Measurements from ENCODE around the gene UGCG.

Gene UGCG

DNA sequence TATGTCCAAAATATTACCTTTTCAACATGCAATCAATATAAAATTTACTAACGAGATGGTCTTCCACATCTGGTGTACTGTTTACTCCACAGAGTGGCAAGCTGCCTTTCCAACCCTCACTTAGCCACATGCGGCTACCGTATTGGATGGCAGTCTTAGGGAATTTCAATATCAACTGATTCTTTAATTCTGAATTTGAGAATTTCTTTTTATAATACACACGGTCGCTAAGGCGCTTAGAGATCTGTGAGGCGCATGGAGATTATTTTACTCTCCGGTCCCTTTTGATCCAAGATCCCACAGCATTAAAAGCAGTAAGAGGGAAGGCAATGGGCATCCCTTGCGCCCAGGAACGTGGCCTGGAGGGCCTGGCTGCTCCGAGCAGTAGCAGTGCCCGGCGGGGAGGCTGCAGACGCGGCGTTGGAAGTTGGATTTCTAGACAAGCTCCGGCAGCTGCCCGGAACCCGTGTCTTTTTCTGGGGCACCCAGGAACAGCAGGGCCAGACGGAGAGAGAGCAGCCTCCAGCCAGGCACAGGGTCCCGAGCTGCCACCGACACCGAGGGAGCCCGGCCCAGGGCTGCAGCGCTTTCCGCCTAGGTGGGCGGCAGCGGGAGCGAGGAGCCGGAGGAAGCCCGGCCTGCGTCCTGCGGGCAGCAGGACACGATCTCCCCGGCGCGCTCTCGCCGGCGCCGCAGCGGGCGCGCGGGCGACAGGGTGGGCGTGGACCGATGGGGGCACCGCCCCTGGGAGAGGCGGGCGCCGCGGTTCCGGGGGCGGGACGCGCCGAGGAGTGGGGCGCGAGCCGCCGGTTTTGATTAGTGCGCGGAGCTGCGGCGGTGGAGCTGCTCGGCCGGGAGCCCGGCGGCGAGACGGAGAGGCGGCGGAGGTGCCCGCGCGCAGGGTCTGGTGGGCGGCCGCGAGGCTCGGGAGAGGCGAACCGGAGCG, at the start of gene UGCG:
UGCG (plus strand) TSS at position 819 of the 946 bp plus-strand sequence. CDS start 402 bp downstream, outside the sequence.
- TF ChIP-seq ZBTB7A (IDR thresholded peaks at IDR 0.05; ENCODE audit: low read depth) (no peak), YY1 (IDR thresholded peaks at IDR 0.05; ENCODE audit: low read depth) (0 out of 2 replicates have a peak, but pooled peaks have one; percentile 31), CEBPB (IDR thresholded peaks at IDR 0.05) (no peak), TEAD4 (IDR thresholded peaks at IDR 0.05) (peak; percentile 6; the same call in 1 of the 2 replicates), NFIC (IDR thresholded peaks at IDR 0.05) (peak; percentile 9; the same call in 1 of the 2 replicates), TCF12 (IDR thresholded peaks at IDR 0.05; ENCODE audit: low read depth) (no peak; the same call in 1 of the 2 replicates), TAF1 (IDR thresholded peaks at IDR 0.05; ENCODE audit: low read depth) (peak; percentile 90), EP300 (IDR thresholded peaks at IDR 0.05; ENCODE audit: borderline replicate concordance) (no peak), EGR1 (IDR thresholded peaks at IDR 0.05) (peak; percentile 69), FOXM1 (IDR thresholded peaks at IDR 0.05; ENCODE audit: borderline replicate concordance, low read depth) (no peak), RAD21 (IDR thresholded peaks at IDR 0.05; ENCODE audit: low read depth) (no peak), CREB1 (IDR thresholded peaks at IDR 0.05; ENCODE audit: low read depth) (no peak)
- TF ChIP-seq, protein P1, sequence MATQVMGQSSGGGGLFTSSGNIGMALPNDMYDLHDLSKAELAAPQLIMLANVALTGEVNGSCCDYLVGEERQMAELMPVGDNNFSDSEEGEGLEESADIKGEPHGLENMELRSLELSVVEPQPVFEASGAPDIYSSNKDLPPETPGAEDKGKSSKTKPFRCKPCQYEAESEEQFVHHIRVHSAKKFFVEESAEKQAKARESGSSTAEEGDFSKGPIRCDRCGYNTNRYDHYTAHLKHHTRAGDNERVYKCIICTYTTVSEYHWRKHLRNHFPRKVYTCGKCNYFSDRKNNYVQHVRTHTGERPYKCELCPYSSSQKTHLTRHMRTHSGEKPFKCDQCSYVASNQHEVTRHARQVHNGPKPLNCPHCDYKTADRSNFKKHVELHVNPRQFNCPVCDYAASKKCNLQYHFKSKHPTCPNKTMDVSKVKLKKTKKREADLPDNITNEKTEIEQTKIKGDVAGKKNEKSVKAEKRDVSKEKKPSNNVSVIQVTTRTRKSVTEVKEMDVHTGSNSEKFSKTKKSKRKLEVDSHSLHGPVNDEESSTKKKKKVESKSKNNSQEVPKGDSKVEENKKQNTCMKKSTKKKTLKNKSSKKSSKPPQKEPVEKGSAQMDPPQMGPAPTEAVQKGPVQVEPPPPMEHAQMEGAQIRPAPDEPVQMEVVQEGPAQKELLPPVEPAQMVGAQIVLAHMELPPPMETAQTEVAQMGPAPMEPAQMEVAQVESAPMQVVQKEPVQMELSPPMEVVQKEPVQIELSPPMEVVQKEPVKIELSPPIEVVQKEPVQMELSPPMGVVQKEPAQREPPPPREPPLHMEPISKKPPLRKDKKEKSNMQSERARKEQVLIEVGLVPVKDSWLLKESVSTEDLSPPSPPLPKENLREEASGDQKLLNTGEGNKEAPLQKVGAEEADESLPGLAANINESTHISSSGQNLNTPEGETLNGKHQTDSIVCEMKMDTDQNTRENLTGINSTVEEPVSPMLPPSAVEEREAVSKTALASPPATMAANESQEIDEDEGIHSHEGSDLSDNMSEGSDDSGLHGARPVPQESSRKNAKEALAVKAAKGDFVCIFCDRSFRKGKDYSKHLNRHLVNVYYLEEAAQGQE (IDR thresholded peaks at IDR 0.05; ENCODE audit: low read depth): no peak
- TF ChIP-seq, protein P2, sequence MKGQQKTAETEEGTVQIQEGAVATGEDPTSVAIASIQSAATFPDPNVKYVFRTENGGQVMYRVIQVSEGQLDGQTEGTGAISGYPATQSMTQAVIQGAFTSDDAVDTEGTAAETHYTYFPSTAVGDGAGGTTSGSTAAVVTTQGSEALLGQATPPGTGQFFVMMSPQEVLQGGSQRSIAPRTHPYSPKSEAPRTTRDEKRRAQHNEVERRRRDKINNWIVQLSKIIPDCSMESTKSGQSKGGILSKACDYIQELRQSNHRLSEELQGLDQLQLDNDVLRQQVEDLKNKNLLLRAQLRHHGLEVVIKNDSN (IDR thresholded peaks at IDR 0.05): no peak
- TF ChIP-seq, protein P3, sequence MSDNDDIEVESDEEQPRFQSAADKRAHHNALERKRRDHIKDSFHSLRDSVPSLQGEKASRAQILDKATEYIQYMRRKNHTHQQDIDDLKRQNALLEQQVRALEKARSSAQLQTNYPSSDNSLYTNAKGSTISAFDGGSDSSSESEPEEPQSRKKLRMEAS (IDR thresholded peaks at IDR 0.05): peak; percentile 39; the same call in 1 of the 2 replicates

DNA sequence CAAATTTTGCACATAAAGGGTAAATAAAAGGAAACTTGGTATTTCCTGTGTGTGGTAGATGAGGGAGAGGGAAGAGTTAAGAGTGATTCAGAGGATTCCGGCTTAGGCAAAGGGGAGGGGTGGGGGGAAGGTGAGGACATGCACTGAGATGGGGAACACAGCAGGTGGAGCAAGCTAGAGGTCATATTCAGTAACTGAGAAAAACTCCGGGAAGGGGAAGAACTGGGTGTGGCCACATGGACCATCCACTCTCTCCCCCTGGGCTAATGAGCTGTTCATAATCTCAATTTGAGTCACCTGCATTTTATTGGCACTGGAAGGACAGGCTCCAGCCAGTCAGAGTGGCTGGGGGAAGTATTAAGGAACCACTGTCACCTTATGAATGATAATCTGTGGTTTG, 45.1 kb upstream of the UGCG start:
- no peak for TF ChIP-seq YY1 (IDR thresholded peaks at IDR 0.05; ENCODE audit: low read depth)
- no peak for TF ChIP-seq NFIC (IDR thresholded peaks at IDR 0.05)
- TF ChIP-seq, protein P1 (IDR thresholded peaks at IDR 0.05; ENCODE audit: low read depth): no peak
- no peak for TF ChIP-seq EGR1 (IDR thresholded peaks at IDR 0.05)
- no peak for TF ChIP-seq ZBTB7A (IDR thresholded peaks at IDR 0.05; ENCODE audit: low read depth)
- no peak for TF ChIP-seq EP300 (IDR thresholded peaks at IDR 0.05; ENCODE audit: borderline replicate concordance)
- no peak for TF ChIP-seq RAD21 (IDR thresholded peaks at IDR 0.05; ENCODE audit: low read depth)
- TF ChIP-seq TAF1 (IDR thresholded peaks at IDR 0.05; ENCODE audit: low read depth): no peak
- no peak for TF ChIP-seq TCF12 (IDR thresholded peaks at IDR 0.05; ENCODE audit: low read depth)
- TF ChIP-seq CEBPB (IDR thresholded peaks at IDR 0.05): no peak
- TF ChIP-seq, protein P3 (IDR thresholded peaks at IDR 0.05): no peak
- no peak for TF ChIP-seq FOXM1 (IDR thresholded peaks at IDR 0.05; ENCODE audit: borderline replicate concordance, low read depth)
- TF ChIP-seq, protein P2 (IDR thresholded peaks at IDR 0.05): no peak
- TF ChIP-seq TEAD4 (IDR thresholded peaks at IDR 0.05): no peak
- no peak for TF ChIP-seq CREB1 (IDR thresholded peaks at IDR 0.05; ENCODE audit: low read depth)

DNA sequence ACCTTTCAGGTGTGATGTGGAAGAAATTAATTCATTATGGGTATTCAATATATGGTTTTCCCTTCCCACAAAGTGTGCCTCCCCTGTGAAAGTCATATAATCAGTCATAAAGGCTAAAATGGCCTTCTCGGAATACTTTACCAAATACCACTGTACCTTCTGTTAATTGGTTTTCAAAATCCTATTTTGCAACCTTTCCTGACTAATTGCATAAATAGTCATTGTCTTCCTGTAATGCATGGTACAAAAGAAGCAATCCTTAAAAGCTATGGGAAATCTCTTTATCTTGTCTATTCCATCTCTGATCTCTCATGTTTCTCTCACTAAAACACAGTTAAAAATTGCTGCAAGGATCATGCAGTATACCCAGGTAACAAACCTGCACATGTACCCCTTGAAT, 44.3 kb upstream of the UGCG start:
- TF ChIP-seq EGR1 (IDR thresholded peaks at IDR 0.05) (no peak), TAF1 (IDR thresholded peaks at IDR 0.05; ENCODE audit: low read depth) (no peak), CEBPB (IDR thresholded peaks at IDR 0.05) (no peak), ZBTB7A (IDR thresholded peaks at IDR 0.05; ENCODE audit: low read depth) (no peak), RAD21 (IDR thresholded peaks at IDR 0.05; ENCODE audit: low read depth) (no peak), TCF12 (IDR thresholded peaks at IDR 0.05; ENCODE audit: low read depth) (no peak), NFIC (IDR thresholded peaks at IDR 0.05) (no peak), CREB1 (IDR thresholded peaks at IDR 0.05; ENCODE audit: low read depth) (no peak), TEAD4 (IDR thresholded peaks at IDR 0.05) (no peak), YY1 (IDR thresholded peaks at IDR 0.05; ENCODE audit: low read depth) (no peak), FOXM1 (IDR thresholded peaks at IDR 0.05; ENCODE audit: borderline replicate concordance, low read depth) (no peak), EP300 (IDR thresholded peaks at IDR 0.05; ENCODE audit: borderline replicate concordance) (no peak)
- TF ChIP-seq, protein P1 (IDR thresholded peaks at IDR 0.05; ENCODE audit: low read depth): no peak
- TF ChIP-seq, protein P2 (IDR thresholded peaks at IDR 0.05): no peak
- TF ChIP-seq, protein P3 (IDR thresholded peaks at IDR 0.05): no peak
